ENCODE data around the gene EZR.

GRCh38 chr6:158772172-158772571 lies 47.0 kb downstream of the EZR start:
- no peak for TF ChIP-seq CTCF (IDR thresholded peaks at IDR 0.05)
- TF ChIP-seq EP300 (IDR thresholded peaks at IDR 0.05), result no peak
- no peak for TF ChIP-seq POLR2A (IDR thresholded peaks at IDR 0.05)
- no peak for TF ChIP-seq POLR2AphosphoS5 (IDR thresholded peaks at IDR 0.05)
